Activated CD4-positive, alpha-beta memory T cell treated with anti-CD3 and anti-CD28 coated beads, Interleukin-2, amount 10 ng/mL, durations not matched to agents 7 days and 5 days (primary cell): ENCODE measurements around the gene ZNF638. TPM values are rescaled to one million over a fixed set of nuclear protein-coding genes. Genes with fewer than 3 reads are reported as not detected.

Experiments used
- CTCF ChIA-PET: fragments of 350-600 bp; sonication (Branson Sonifier 250); formaldehyde crosslinking; loops from one replicate; lab custom pipeline; 2021; ENCODE audit warnings: antibody characterized with exemption, inconsistent platforms; lab: Charles Lee
- POLR2A ChIA-PET: fragments of 350-600 bp; sonication (Branson Sonifier 250); formaldehyde crosslinking; loops from one replicate; lab custom pipeline; 2021; ENCODE audit warnings: antibody characterized with exemption; lab: Charles Lee
- DNase-seq: peaks from one replicate; pipeline ENCODE4 v3.0.0-alpha.2; 2020
- H3K27ac Mint-ChIP-seq: one replicate; pipeline ENCODE4 v1.8.0; 2021; ENCODE audit warnings: mild to moderate bottlenecking, mixed read lengths
- H3K27me3 Mint-ChIP-seq: one replicate; pipeline ENCODE4 v1.8.0; 2021; ENCODE audit warnings: mixed read lengths
- H3K36me3 Mint-ChIP-seq: one replicate; pipeline ENCODE4 v1.8.0; 2021; ENCODE audit warnings: low read depth, mixed read lengths
- H3K4me1 Mint-ChIP-seq: one replicate; pipeline ENCODE4 v1.8.0; 2021; ENCODE audit warnings: mixed read lengths
- H3K4me3 Mint-ChIP-seq: one replicate; pipeline ENCODE4 v1.8.0; 2021; ENCODE audit warnings: mild to moderate bottlenecking, mixed read lengths
- H3K9me3 Mint-ChIP-seq: one replicate; pipeline ENCODE4 v1.8.0; 2021; ENCODE audit warnings: mixed read lengths
- total RNA-seq, 2 experiments: library from RNA; stranded (reverse); gene quantifications; one replicate each; pipeline ENCODE4 v1.2.3, GENCODE V29; 2021

ZNF638 gene
- total RNA-seq, 2 experiments from 2014 or later: 78.6 to 79.3 TPM

DNA sequence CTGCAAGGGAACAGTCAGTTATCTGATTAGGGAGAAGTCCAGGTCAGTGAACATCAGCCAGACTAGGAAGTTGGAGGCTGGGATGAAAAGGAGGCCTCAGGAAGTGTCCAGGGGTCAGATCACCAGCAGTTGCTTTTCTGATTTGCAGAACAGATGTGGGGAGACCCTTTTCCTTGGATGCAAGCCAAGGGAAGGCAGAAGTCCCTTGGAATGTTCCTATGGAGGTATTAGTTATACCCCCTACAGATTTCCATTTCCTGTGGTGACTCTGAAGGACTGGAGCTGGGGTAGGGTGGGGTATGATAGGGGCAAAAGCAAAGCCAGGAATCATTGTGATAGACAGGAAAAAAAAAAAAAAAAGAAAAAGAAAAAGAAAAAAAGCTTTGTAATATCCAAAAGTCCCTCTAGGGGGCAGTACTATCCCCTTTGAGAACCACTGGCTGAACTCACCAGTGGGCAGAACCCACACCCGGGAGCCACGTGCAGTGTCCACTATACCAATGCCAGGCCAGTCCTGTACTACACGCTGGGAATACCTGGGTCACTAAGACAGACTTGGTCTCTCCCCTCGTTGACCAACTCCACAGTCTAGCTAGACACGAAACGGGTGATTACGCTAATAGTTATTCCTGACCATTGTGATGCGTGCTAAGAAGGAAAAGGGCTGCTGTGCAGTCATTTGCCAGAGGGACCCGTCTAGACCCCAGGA is 129.2 kb downstream of the ZNF638 start:
- no peaks in the 10 kb centered on the region for H3K36me3 Mint-ChIP-seq
- H3K9me3 Mint-ChIP-seq: no peaks in the 10 kb centered on the region
- POLR2A ChIA-PET: no interaction called here

DNA sequence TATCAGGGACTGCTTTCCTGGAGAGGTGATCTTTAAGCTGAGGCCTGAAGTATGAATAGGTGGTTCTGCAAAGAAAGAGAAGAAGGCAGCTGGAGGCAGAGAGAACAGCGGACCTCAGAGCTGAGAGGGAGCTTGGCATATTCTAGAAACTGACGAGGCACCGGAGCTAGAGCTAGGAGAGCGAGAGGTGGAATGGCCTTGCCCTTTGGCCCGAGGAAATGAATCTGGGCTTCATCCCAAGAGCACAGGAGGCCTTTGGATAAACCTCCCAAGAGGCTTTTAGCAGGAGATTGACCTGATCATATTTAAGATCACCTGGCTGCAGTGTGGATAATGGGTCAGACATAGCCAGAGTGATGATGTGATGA is 129.7 kb downstream of the ZNF638 start:
- Mint-ChIP-seq H3K4me1 (no peaks in the 10 kb centered on the region), H3K27ac (no peak overlapping the region), H3K4me3 (no peak overlapping the region), H3K9me3 (no peaks in the 10 kb centered on the region), H3K27me3 (peaks cover 7% of the 10 kb centered on the region), H3K36me3 (no peaks in the 10 kb centered on the region)
- ChIA-PET POLR2A (no interaction called here), CTCF (interaction anchor here (0.8 to 3.7 kb wide), 11 partner anchors 8 to 133 kb away, joined by 3 to 23 read pairs (median 3); partner anchors contain the start of genes DYSF and ZNF638)
- DNase-seq: no peak

More for the DNA sequence above, 129.2 kb downstream of the ZNF638 start:
- Mint-ChIP-seq H3K4me3 (no peak overlapping the region), H3K27me3 (peaks cover 10% of the 10 kb centered on the region), H3K4me1 (no peaks in the 10 kb centered on the region), H3K27ac (no peak overlapping the region)
- CTCF ChIA-PET: interaction anchor here (0.8 to 3.7 kb wide), 12 partner anchors 8 to 170 kb away, joined by 3 to 23 read pairs (median 4); partner anchors contain the start of genes DYSF and ZNF638
- no peak for DNase-seq

GRCh38 chr2:71462056-71462605 is 130.5 kb downstream of the ZNF638 start:
- ChIA-PET CTCF (interaction anchor here (0.8 to 3.7 kb wide), 8 partner anchors 9 to 131 kb away, joined by 3 to 23 read pairs (median 4); partner anchors contain the start of genes DYSF and ZNF638), POLR2A (no interaction called here)
- Mint-ChIP-seq H3K36me3 (no peaks in the 10 kb centered on the region), H3K9me3 (no peaks in the 10 kb centered on the region), H3K27me3 (peaks cover 7% of the 10 kb centered on the region), H3K4me1 (peaks cover 2% of the 10 kb centered on the region), H3K4me3 (no peak overlapping the region), H3K27ac (no peak overlapping the region)
- DNase-seq: no peak

GRCh38 chr2:71462641-71463341 is 131.2 kb downstream of the ZNF638 start:
- H3K27me3 Mint-ChIP-seq: peaks cover 14% of the 10 kb centered on the region
- DNase-seq: no peak
- H3K4me3 Mint-ChIP-seq: no peak overlapping the region
- H3K36me3 Mint-ChIP-seq: no peaks in the 10 kb centered on the region
- no peak overlapping the region for H3K27ac Mint-ChIP-seq
- CTCF ChIA-PET: interaction anchor here (3.3 to 3.7 kb wide), 2 partner anchors 12 to 47 kb away, joined by 18 to 23 read pairs; no protein-coding TSS in a partner anchor
- no peaks in the 10 kb centered on the region for H3K9me3 Mint-ChIP-seq
- POLR2A ChIA-PET: interaction anchor here (1.4 kb wide), 1 partner anchor 14 kb away, joined by 3 read pairs; no protein-coding TSS in a partner anchor
- peaks cover 3% of the 10 kb centered on the region for H3K4me1 Mint-ChIP-seq

GRCh38 chr2:71463342-71463654 is 131.7 kb downstream of the ZNF638 start:
- no peak for DNase-seq

GRCh38 chr2:71464389-71464788 is 132.8 kb downstream of the ZNF638 start:
- H3K9me3 Mint-ChIP-seq: no peaks in the 10 kb centered on the region
- CTCF ChIA-PET: no interaction called here
- DNase-seq: no peak
- H3K27me3 Mint-ChIP-seq: peaks cover 26% of the 10 kb centered on the region
- H3K27ac Mint-ChIP-seq: no peak overlapping the region
- peaks cover 3% of the 10 kb centered on the region for H3K4me1 Mint-ChIP-seq
- no peaks in the 10 kb centered on the region for H3K36me3 Mint-ChIP-seq
- H3K4me3 Mint-ChIP-seq: no peak overlapping the region
- POLR2A ChIA-PET: interaction anchor here (1.4 kb wide), 1 partner anchor 16 kb away, joined by 3 read pairs; no protein-coding TSS in a partner anchor

More at GRCh38 chr2:71463342-71463654, 131.7 kb downstream of the ZNF638 start:
- Mint-ChIP-seq H3K4me3 (no peak overlapping the region), H3K4me1 (peaks cover 3% of the 10 kb centered on the region), H3K27me3 (peaks cover 19% of the 10 kb centered on the region), H3K36me3 (no peaks in the 10 kb centered on the region), H3K27ac (no peak overlapping the region), H3K9me3 (no peaks in the 10 kb centered on the region)
- CTCF ChIA-PET: no interaction called here
- POLR2A ChIA-PET: interaction anchor here (1.4 kb wide), 1 partner anchor 14 kb away, joined by 3 read pairs; no protein-coding TSS in a partner anchor

GRCh38 chr2:71465356-71465755 is 133.8 kb downstream of the ZNF638 start:
- CTCF ChIA-PET: no interaction called here
- POLR2A ChIA-PET: no interaction called here
- Mint-ChIP-seq H3K27me3 (peaks cover 32% of the 10 kb centered on the region), H3K36me3 (no peaks in the 10 kb centered on the region), H3K4me1 (peaks cover 3% of the 10 kb centered on the region), H3K4me3 (no peak overlapping the region), H3K27ac (no peak overlapping the region), H3K9me3 (no peaks in the 10 kb centered on the region)
- no peak for DNase-seq

DNA sequence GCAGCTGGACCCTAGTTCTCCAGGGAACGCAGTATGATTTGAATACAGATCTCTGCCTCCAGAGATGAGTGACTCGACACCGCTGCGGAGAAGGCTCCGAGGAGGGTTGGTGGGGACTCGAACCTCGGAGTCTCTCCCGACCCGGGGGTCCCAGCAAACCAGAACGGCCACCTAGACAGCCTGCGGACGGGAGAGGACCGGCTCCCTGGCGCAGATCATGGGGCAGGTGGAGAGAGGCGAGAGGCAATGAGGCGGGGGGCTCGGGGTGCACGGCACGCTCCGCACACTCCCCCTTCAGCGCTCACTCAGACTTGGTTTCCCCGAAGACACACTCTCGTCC is 134.3 kb downstream of the ZNF638 start:
- no peak for DNase-seq
- H3K9me3 Mint-ChIP-seq: no peaks in the 10 kb centered on the region
- ChIA-PET POLR2A (no interaction called here), CTCF (interaction anchor here (1.7 to 2.3 kb wide), 2 partner anchors 9 to 16 kb away, joined by 3 to 9 read pairs; no protein-coding TSS in a partner anchor)
- peaks cover 3% of the 10 kb centered on the region for H3K4me1 Mint-ChIP-seq
- no peak overlapping the region for H3K27ac Mint-ChIP-seq
- H3K36me3 Mint-ChIP-seq: no peaks in the 10 kb centered on the region
- peaks cover 32% of the 10 kb centered on the region for H3K27me3 Mint-ChIP-seq
- H3K4me3 Mint-ChIP-seq: no peak overlapping the region

- POLR2A ChIA-PET: no interaction called here
- H3K27ac Mint-ChIP-seq: no peak overlapping the region
- DNase-seq: no peak
- H3K36me3 Mint-ChIP-seq: no peaks in the 10 kb centered on the region
- peaks cover 3% of the 10 kb centered on the region for H3K4me1 Mint-ChIP-seq
- peaks cover 32% of the 10 kb centered on the region for H3K27me3 Mint-ChIP-seq
- peak overlapping the region; percentile 69 for H3K4me3 Mint-ChIP-seq
- no peaks in the 10 kb centered on the region for H3K9me3 Mint-ChIP-seq
- CTCF ChIA-PET: interaction anchor here (1.4 to 2.3 kb wide), 4 partner anchors 10 to 135 kb away, joined by 3 to 9 read pairs (median 5); partner anchors contain the start of gene ZNF638
Observed at GRCh38 chr2:71466301-71467179, 135.0 kb downstream of the ZNF638 start.

DNA sequence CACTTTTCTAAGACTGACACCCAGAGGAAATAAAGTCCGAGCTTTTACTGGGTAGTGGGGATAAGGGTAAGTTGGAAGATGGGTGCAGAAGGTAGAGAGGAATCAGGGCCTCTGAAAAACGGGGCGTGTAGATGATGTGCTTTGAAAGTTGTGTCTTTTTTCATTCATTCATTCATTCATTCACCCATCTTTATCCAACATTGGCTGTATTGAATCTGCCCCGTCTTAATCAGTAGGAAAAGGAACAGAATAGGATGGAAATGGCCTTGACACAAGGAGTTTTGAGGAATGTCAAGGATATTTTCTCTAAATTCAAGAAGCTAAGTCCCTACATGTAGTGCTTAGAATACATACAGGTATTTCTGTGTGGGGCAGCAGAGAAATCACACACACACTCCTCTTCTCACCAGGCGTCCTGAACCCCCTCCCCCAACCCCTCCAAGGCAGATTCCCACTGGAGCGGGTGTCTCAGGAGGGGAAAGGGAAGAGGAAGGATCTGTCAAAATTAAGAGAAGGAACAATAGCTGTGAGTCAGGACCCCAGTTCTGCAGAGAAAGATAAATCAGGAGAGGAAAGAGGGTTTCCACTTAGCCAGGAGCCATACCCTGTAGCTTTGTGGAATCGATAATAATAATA is 135.7 kb downstream of the ZNF638 start:
- DNase-seq: no peak
- Mint-ChIP-seq H3K4me3 (peak overlapping the region; percentile 69), H3K9me3 (no peaks in the 10 kb centered on the region), H3K4me1 (peaks cover 3% of the 10 kb centered on the region), H3K27ac (no peak overlapping the region), H3K27me3 (peaks cover 32% of the 10 kb centered on the region), H3K36me3 (no peaks in the 10 kb centered on the region)
- CTCF ChIA-PET: interaction anchor here (0.6 to 2.3 kb wide), 5 partner anchors 10 to 169 kb away, joined by 3 to 9 read pairs (median 5); partner anchors contain the start of gene ZNF638
- POLR2A ChIA-PET: interaction anchor here (0.7 kb wide), 1 partner anchor 28 kb away, joined by 3 read pairs; no protein-coding TSS in a partner anchor

- ChIA-PET CTCF (interaction anchor here (0.6 to 2.3 kb wide), 4 partner anchors 12 to 170 kb away, joined by 3 to 9 read pairs (median 5); partner anchors contain the start of gene ZNF638), POLR2A (interaction anchor here (0.5 kb wide), 1 partner anchor 133 kb away, joined by 3 read pairs; no protein-coding TSS in a partner anchor)
- H3K36me3 Mint-ChIP-seq: no peaks in the 10 kb centered on the region
- no peak overlapping the region for H3K27ac Mint-ChIP-seq
- no peak overlapping the region for H3K4me3 Mint-ChIP-seq
- no peak for DNase-seq
- H3K27me3 Mint-ChIP-seq: peaks cover 38% of the 10 kb centered on the region
- no peaks in the 10 kb centered on the region for H3K9me3 Mint-ChIP-seq
- peaks cover 3% of the 10 kb centered on the region for H3K4me1 Mint-ChIP-seq
Observed at GRCh38 chr2:71468279-71469015, 136.9 kb downstream of the ZNF638 start.
